Measurements from ENCODE around the gene FXYD1.
"Not testable (repeated sequence)": the region's sequence is repeated elsewhere in the genome, so short reads cannot be mapped to it uniquely, and the experiment has no call there.

Gene FXYD1

DNA sequence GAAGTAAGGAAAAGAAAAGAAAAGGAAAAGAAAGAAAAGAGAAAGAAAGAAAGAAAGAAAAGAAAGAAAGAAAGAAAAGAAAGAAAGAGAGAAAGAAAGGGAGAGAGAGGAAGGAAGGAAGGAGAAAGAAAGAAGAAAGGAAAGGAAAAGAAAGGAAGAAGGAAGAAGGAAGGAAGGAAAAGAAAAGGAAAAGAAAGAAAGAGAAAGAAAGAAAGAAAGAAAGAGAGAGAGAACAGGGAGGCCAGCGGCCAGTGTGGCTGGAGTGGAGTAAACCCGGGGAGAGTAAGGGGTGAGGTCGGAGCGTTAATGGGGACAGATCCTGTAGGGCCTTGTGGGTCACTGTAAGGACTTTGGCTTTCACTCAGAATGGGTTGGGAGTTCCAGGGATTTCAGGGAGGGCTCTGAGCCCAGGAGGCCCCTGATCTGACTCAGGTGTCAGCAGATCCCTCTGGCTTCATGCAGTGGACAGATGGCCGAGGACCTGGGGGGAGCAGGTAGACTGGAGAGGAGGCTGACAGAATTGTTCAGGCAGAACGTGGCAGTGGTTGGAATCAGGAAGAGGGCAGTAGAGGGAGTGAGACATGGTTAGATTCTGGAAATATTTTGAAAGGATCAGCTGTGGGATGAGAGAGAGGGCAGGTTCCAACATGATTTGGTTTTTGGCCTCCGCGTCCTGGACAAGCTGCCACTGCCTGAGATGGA, 42.8 kb upstream of the FXYD1 start:
- TF ChIP-seq ZFX (IDR thresholded peaks at IDR 0.05; ENCODE audit: borderline replicate concordance) (no peak), CTCF (IDR thresholded peaks at IDR 0.05) (no peak)
- H3K27ac ChIP-seq = no peak overlapping the region

- H3K27ac ChIP-seq = no peak overlapping the region
- no peak for TF ChIP-seq CTCF (IDR thresholded peaks at IDR 0.05)
- TF ChIP-seq ZFX (IDR thresholded peaks at IDR 0.05; ENCODE audit: borderline replicate concordance) = no peak
Measured at GRCh38 chr19:35098413-35099049, 40.1 kb upstream of the FXYD1 start.

GRCh38 chr19:35099155-35099896, 39.3 kb upstream of the FXYD1 start:
- TF ChIP-seq CTCF (IDR thresholded peaks at IDR 0.05) = no peak
- TF ChIP-seq ZFX (IDR thresholded peaks at IDR 0.05; ENCODE audit: borderline replicate concordance) = no peak

GRCh38 chr19:35099897-35100275, 38.7 kb upstream of the FXYD1 start:
- TF ChIP-seq ZFX (IDR thresholded peaks at IDR 0.05; ENCODE audit: borderline replicate concordance) (no peak), CTCF (IDR thresholded peaks at IDR 0.05) (no peak)
- H3K27ac ChIP-seq = no peak overlapping the region

More at GRCh38 chr19:35099155-35099896, 39.3 kb upstream of the FXYD1 start:
- H3K27ac ChIP-seq = no peak overlapping the region

DNA sequence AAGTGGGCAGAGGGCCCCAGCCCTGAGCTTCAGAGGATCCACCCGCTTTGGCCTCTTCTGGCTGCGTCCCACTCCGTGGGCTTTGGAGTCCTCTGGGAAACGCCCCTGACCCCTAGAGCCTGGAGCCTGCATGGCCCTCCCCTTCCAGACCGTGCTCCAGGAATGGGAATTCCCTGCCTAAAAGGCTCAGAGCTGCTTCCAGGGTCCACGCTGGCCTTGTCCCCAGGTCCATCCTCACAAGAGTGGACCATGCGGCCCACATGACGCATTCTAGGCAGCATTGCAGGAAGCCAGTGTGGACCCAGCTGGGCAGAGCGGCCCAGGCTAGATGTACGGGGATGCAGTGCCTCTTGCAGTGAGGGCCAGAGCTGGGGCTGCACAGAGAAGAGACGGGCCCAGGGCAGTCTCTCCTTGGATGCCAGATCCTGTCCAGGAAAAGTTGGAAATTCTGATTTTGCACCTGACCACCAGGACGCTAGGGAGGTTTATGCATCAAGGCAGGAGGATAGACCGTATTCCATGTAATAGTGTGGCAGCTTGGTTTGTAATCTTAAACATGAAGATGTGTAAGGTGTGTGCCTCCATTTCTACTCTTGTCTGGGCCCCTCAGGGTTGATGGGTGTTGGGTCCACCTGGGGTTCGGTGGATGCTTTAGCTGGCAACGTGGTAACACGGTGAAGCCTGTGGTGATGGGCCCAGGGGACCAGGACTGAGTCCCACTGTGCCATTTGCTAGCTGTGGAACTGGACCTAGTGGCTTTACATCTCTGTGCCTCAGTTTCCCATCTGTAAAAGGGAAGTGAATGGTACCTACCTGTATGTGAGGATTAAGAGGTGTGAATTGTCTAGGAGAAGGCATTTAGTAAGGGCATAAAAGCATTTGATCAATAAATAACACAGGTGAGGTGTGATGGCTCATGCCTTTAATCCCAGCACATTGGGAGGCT, 37.8 kb upstream of the FXYD1 start:
- no peak overlapping the region for H3K27ac ChIP-seq
- TF ChIP-seq ZFX (IDR thresholded peaks at IDR 0.05; ENCODE audit: borderline replicate concordance) (no peak), CTCF (IDR thresholded peaks at IDR 0.05) (no peak)

DNA sequence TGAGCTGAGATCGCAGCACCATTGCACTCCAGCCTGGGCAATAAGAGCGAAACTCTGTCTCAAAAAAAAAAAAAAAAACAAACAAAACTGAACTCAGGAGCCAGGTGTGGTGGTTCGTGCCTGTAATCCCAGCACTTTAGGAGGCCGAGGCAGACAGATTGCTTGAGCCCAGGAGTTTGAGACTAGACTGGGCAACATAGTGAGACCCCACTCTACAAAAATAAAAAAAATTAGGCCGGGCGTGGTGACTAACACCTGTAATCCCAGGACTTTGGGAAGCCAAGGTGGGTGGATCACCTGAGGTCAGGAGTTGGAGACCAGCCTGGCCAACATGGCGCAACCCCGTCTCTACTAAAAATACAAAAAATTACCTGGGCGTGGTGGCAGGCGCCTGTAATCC, 36.7 kb upstream of the FXYD1 start:
- H3K27ac ChIP-seq = not testable (repeated sequence)

GRCh38 chr19:35103614-35104013, 35.0 kb upstream of the FXYD1 start:
- not testable (repeated sequence) for H3K27ac ChIP-seq

All from 22Rv1 (cell line).